H9 (cell line): ENCODE results near the gene THAP5. TPM values are rescaled to one million over a fixed set of nuclear protein-coding genes. Genes with fewer than 3 reads are reported as not detected.
A peak's percentile ranks its signal among the peaks of the same experiment; 100 is the strongest.

Source experiments
- DNase-seq: peaks from one replicate; pipeline ENCODE4 v3.0.0-alpha.2; 2017
- H2AFZ ChIP-seq: one replicate; pipeline ENCODE4 v1.6.1; 2013; ENCODE audit warnings: mild to moderate bottlenecking, low read length, control low read depth, moderate library complexity
- H2AK5ac ChIP-seq: 2 replicates; pipeline ENCODE4 v1.6.1; 2013; ENCODE audit warnings: low read length, control low read depth, mixed read lengths; ENCODE audit not compliant: insufficient read length
- H2BK120ac ChIP-seq: one replicate; pipeline ENCODE4 v1.6.1; 2013; ENCODE audit warnings: low read depth, mild to moderate bottlenecking, low read length, control low read depth, inconsistent platforms; ENCODE audit not compliant: poor library complexity, severe bottlenecking
- H2BK12ac ChIP-seq: 2 replicates; pipeline ENCODE4 v1.6.1; 2013; ENCODE audit warnings: low read length, control low read depth, mixed read lengths, low read depth; ENCODE audit not compliant: insufficient read length
- H2BK15ac ChIP-seq: 2 replicates; pipeline ENCODE4 v1.6.1; 2013; ENCODE audit warnings: low read depth, low read length, control low read depth
- H2BK20ac ChIP-seq: one replicate; pipeline ENCODE4 v1.6.1; 2013; ENCODE audit warnings: low read depth, mild to moderate bottlenecking, low read length, control low read depth, inconsistent platforms; ENCODE audit not compliant: poor library complexity, severe bottlenecking
- H2BK5ac ChIP-seq: 2 replicates; pipeline ENCODE4 v1.6.1; 2013; ENCODE audit warnings: low read length, control low read depth, mixed read lengths; ENCODE audit not compliant: insufficient read length
- H3K14ac ChIP-seq: 2 replicates; pipeline ENCODE4 v1.6.1; 2013; ENCODE audit warnings: low read length, control low read depth; ENCODE audit not compliant: insufficient read depth
- H3K18ac ChIP-seq: 2 replicates; pipeline ENCODE4 v1.6.1; 2013; ENCODE audit warnings: low read depth, mild to moderate bottlenecking, mixed read lengths, low read length, control low read depth; ENCODE audit not compliant: insufficient read length
- H3K23ac ChIP-seq: 2 replicates; pipeline ENCODE4 v1.6.1; 2013; ENCODE audit warnings: low read length, control low read depth, mixed read lengths, low read depth; ENCODE audit not compliant: insufficient read length
- H3K23me2 ChIP-seq: 2 replicates; pipeline ENCODE4 v1.6.1; 2013; ENCODE audit warnings: low read depth, mild to moderate bottlenecking, mixed read lengths, low read length, control low read depth; ENCODE audit not compliant: insufficient read length, poor library complexity, severe bottlenecking
- H3K27ac ChIP-seq: 2 replicates; pipeline ENCODE4 v1.5.1; 2013; ENCODE audit warnings: low read length, control low read depth, mixed read lengths, low read depth; ENCODE audit not compliant: insufficient read length
- H3K27me3 ChIP-seq: 2 replicates; pipeline ENCODE4 v1.6.1; 2013; ENCODE audit warnings: low read length, control low read depth, inconsistent platforms; ENCODE audit not compliant: insufficient read depth
- H3K4ac ChIP-seq: 2 replicates; pipeline ENCODE4 v1.6.1; 2013; ENCODE audit warnings: low read depth, mild to moderate bottlenecking, control low read depth, inconsistent platforms, low read length, moderate library complexity
- H3K4me1 ChIP-seq: 2 replicates; pipeline ENCODE4 v1.6.1; 2013; ENCODE audit warnings: low read length, control low read depth, inconsistent platforms; ENCODE audit not compliant: insufficient read depth
- H3K4me2 ChIP-seq: 2 replicates; pipeline ENCODE4 v1.6.1; 2013; ENCODE audit warnings: low read length, control low read depth, mixed read lengths; ENCODE audit not compliant: insufficient read length, insufficient read depth
- H3K56ac ChIP-seq: 2 replicates; pipeline ENCODE4 v1.6.1; 2013; ENCODE audit warnings: low read depth, mild to moderate bottlenecking, mixed read lengths, low read length, control low read depth; ENCODE audit not compliant: insufficient read length
- H3K79me1 ChIP-seq: 2 replicates; pipeline ENCODE4 v1.6.1; 2013; ENCODE audit warnings: low read depth, mild to moderate bottlenecking, moderate library complexity, low read length, control low read depth, inconsistent platforms; ENCODE audit not compliant: insufficient read depth, poor library complexity, severe bottlenecking
- H3K79me2 ChIP-seq: 2 replicates; pipeline ENCODE4 v1.6.1; 2013; ENCODE audit warnings: low read length, control low read depth, inconsistent platforms; ENCODE audit not compliant: insufficient read depth
- H3K9ac ChIP-seq: 2 replicates; pipeline ENCODE4 v1.6.1; 2013; ENCODE audit warnings: low read length, control low read depth, mixed read lengths; ENCODE audit not compliant: insufficient read length; ENCODE audit errors: extremely low read depth
- H3K9me3 ChIP-seq: one replicate; pipeline ENCODE4 v1.6.1; 2013; ENCODE audit warnings: low read depth, low read length, inconsistent platforms; ENCODE audit not compliant: control insufficient read depth
- H3T11ph ChIP-seq: one replicate; pipeline ENCODE4 v1.6.1; 2013; ENCODE audit warnings: mild to moderate bottlenecking, low read length, control low read depth, inconsistent platforms
- H4K20me1 ChIP-seq: one replicate; pipeline ENCODE4 v1.6.1; 2013; ENCODE audit not compliant: control insufficient read depth, insufficient read length, insufficient read depth
- H4K5ac ChIP-seq: 2 replicates; pipeline ENCODE4 v1.6.1; 2013; ENCODE audit warnings: low read depth, mild to moderate bottlenecking, mixed read lengths, low read length, control low read depth; ENCODE audit not compliant: insufficient read length
- H4K8ac ChIP-seq: replicated peaks from 2 replicates; pipeline ENCODE4 v1.6.1; 2013; ENCODE audit warnings: low read length, control low read depth, mixed read lengths, low read depth; ENCODE audit not compliant: insufficient read length
- H4K91ac ChIP-seq: 2 replicates; pipeline ENCODE4 v1.6.1; 2013; ENCODE audit warnings: low read depth, mild to moderate bottlenecking, moderate library complexity, mixed read lengths, low read length, control low read depth; ENCODE audit not compliant: insufficient read length
- H3K27ac Mint-ChIP-seq, 3 experiments: 2 replicates in 2 of 3; 3 replicates in 1 of 3; pipeline ENCODE4 v1.8.0; 2020 to 2021; ENCODE audit warnings: mixed read lengths in 3 of 3, mild to moderate bottlenecking in 1 of 3, moderate library complexity in 1 of 3
- H3K27me3 Mint-ChIP-seq: 2 replicates; pipeline ENCODE4 v1.8.0; 2021; ENCODE audit warnings: low read depth, mild to moderate bottlenecking, moderate library complexity, mixed read lengths
- H3K36me3 Mint-ChIP-seq, 3 experiments: 2 replicates in 2 of 3; 3 replicates in 1 of 3; pipeline ENCODE4 v1.8.0; 2020 to 2021; ENCODE audit warnings: low read depth in 3 of 3, mixed read lengths in 3 of 3; ENCODE audit not compliant: insufficient read depth in 1 of 3
- H3K4me1 Mint-ChIP-seq, 2 experiments: 2 replicates each; pipeline ENCODE4 v1.8.0; 2020; ENCODE audit warnings: mixed read lengths in 2 of 2
- H3K4me3 Mint-ChIP-seq, 2 experiments: 2 replicates in 1 of 2; 3 replicates in 1 of 2; pipeline ENCODE4 v1.8.0; 2020 to 2021; ENCODE audit warnings: mild to moderate bottlenecking in 2 of 2, mixed read lengths in 2 of 2, moderate library complexity in 1 of 2
- H3K9me3 Mint-ChIP-seq, 2 experiments: 2 replicates in 1 of 2; 3 replicates in 1 of 2; pipeline ENCODE4 v1.8.0; 2020; ENCODE audit warnings: mild to moderate bottlenecking in 2 of 2, mixed read lengths in 2 of 2, moderate library complexity in 1 of 2
- CTCF ChIP-seq: fragments of 200-600 bp; sonication (generic); conservative IDR thresholded peaks from 3 replicates; pipeline ENCODE4 v1.8.0; 2021; ENCODE audit warnings: antibody characterized with exemption, mild to moderate bottlenecking
- WGBS: extraction: QIAGEN DNeasy Blood & Tissue Kit; methylation state at CpG from one replicate; pipeline ENCODE4 v1.1.7; 2013; ENCODE audit warnings: missing lambda C conversion rate, low lambda C conversion rate, mixed read lengths; ENCODE audit not compliant: insufficient read length; ENCODE audit errors: extremely low coverage; 5-methylcytosine and 5-hydroxymethylcytosine counted together
- total RNA-seq: library from RNA; stranded (reverse); gene quantifications from 2 replicates; pipeline ENCODE4 v1.2.1, GENCODE V29; 2021

The THAP5 gene
- total RNA-seq, 1 experiment from 2014 or later, result 20.6 TPM

DNA sequence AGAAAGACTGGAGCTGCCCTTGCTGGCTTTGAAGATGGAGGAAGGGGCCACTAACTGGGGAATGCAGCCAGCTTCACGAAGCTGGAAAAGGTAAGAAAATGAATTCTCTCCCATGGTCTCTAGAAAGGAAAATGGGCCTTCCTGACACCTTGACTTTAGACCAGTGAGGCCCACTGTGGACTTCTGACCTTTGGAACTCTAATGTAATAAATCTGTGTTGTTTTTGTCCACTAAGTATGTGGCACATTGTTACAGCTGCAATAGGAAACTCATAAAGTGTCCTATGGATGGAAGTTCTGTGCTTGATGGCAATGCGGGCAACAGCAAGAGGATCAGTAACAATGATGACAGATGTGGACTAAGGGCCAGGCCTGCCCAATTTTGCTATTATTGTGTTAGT lies 21.1 kb upstream of the THAP5 start:
- H4K5ac ChIP-seq, result no peak overlapping the region
- no peak overlapping the region for H2BK20ac ChIP-seq
- no peak overlapping the region for H3K9ac ChIP-seq
- no peak overlapping the region for H3K4ac ChIP-seq
- H3K9me3 ChIP-seq, result no peaks in the 10 kb centered on the region
- H3K27me3 Mint-ChIP-seq, result peaks cover 4% of the 10 kb centered on the region; the same call in 1 of the 2 replicates
- no peak overlapping the region for H3T11ph ChIP-seq
- no peaks in the 10 kb centered on the region for H4K20me1 ChIP-seq
- no peaks in the 10 kb centered on the region for H3K79me2 ChIP-seq
- no peak overlapping the region for H3K4me2 ChIP-seq
- H3K27ac Mint-ChIP-seq, result no peak overlapping the region
- no peak overlapping the region for H3K56ac ChIP-seq
- TF ChIP-seq CTCF, result no peak
- 0 out of 2 replicates have a peak overlapping the region, but pooled peaks have one; percentile 78 for H2BK15ac ChIP-seq
- peaks cover 15 to 20% of the 10 kb centered on the region in 2 experiments for H3K4me1 Mint-ChIP-seq
- H3K79me1 ChIP-seq, result no peaks in the 10 kb centered on the region
- no peaks in the 10 kb centered on the region for H3K9me3 Mint-ChIP-seq
- no peak overlapping the region for H2BK12ac ChIP-seq
- no peak overlapping the region for H3K23ac ChIP-seq
- no peak overlapping the region for H3K4me3 Mint-ChIP-seq
- no peaks in the 10 kb centered on the region for H3K4me1 ChIP-seq
- H3K14ac ChIP-seq, result no peak overlapping the region
- no peak overlapping the region for H4K8ac ChIP-seq
- no peaks in the 10 kb centered on the region for H3K36me3 Mint-ChIP-seq
- no peak overlapping the region for H2BK5ac ChIP-seq
- no peak for DNase-seq
- H2AK5ac ChIP-seq, result no peak overlapping the region
- no peaks in the 10 kb centered on the region for H3K27me3 ChIP-seq
- H2AFZ ChIP-seq, result no peak overlapping the region
- no peaks in the 10 kb centered on the region for H3K23me2 ChIP-seq
- H3K27ac ChIP-seq, result no peak overlapping the region
- no peak overlapping the region for H2BK120ac ChIP-seq
- no CpG with 5 or more reads among the region's 2 CpGs for WGBS
- no peak overlapping the region for H3K18ac ChIP-seq
- no peak overlapping the region for H4K91ac ChIP-seq
